Spinal cord (tissue), 10 donors: ENCODE data around the gene MYO5B. TPM values are rescaled to one million over a fixed set of nuclear protein-coding genes. Genes with fewer than 3 reads are reported as not detected.
A peak's percentile ranks its signal among the peaks of the same experiment; 100 is the strongest.

ENCODE experiments used
- DNase-seq, 6 donors: peaks; one replicate each; pipeline versions ENCODE4 v3.0.0 to v3.0.0-alpha.2; 2013 to 2015; ENCODE audit warnings: low spot score in 6 of 6, low read depth in 4 of 6
- H3K27ac ChIP-seq: one replicate; pipeline ENCODE4 v1.5.1; 2013; ENCODE audit warnings: low read depth, low read length, control low read depth
- H3K27me3 ChIP-seq: one replicate; pipeline ENCODE4 v1.6.1; 2013; ENCODE audit warnings: low read length; ENCODE audit not compliant: control insufficient read depth, insufficient read depth
- H3K36me3 ChIP-seq: one replicate; pipeline ENCODE4 v1.6.1; 2013; ENCODE audit warnings: low read length; ENCODE audit not compliant: control insufficient read depth, insufficient read depth
- H3K4me1 ChIP-seq: one replicate; pipeline ENCODE4 v1.6.1; 2013; ENCODE audit warnings: low read length; ENCODE audit not compliant: control insufficient read depth, insufficient read depth
- H3K4me3 ChIP-seq: one replicate; pipeline ENCODE4 v1.5.1; 2013; ENCODE audit warnings: low read depth, low read length, control low read depth
- H3K9me3 ChIP-seq: one replicate; pipeline ENCODE4 v1.6.1; 2013; ENCODE audit warnings: low read length; ENCODE audit not compliant: control insufficient read depth, insufficient read depth
- WGBS: methylation state at CpG from one replicate; pipeline ENCODE4 v1.1.5; 2013; ENCODE audit warnings: missing lambda C conversion rate; ENCODE audit not compliant: insufficient coverage; 5-methylcytosine and 5-hydroxymethylcytosine counted together
- polyA plus RNA-seq, 2 donors: library from polyadenylated mRNA; unstranded; fragments of 120-200 nt; gene quantifications; one replicate each; pipeline ENCODE4 v1.2.1, GENCODE V29; 2013; ENCODE audit not compliant: insufficient read length in 2 of 2
- total RNA-seq, 2 donors: library from RNA; depleted of rRNA in 1 of 2; stranded (reverse); fragments of 120-200 nt in 1 of 2; fragments of >200 nt in 1 of 2; gene quantifications; one replicate each; pipeline versions ENCODE4 v1.2.3 to v1.2.4, GENCODE V29; 2013 to 2014
- donor health status: healthy.

Gene MYO5B
- total and polyA plus RNA-seq, 4 donors = 2.6 to 8.0 (median 4.5) TPM

GRCh38 chr18:50203801-50204604 lies 9.1 kb upstream of the MYO5B start:
- Histone ChIP-seq H3K36me3 (no peaks in the 10 kb centered on the region), H3K27ac (no peak overlapping the region), H3K27me3 (peaks cover 10% of the 10 kb centered on the region), H3K4me3 (no peak overlapping the region), H3K9me3 (no peaks in the 10 kb centered on the region), H3K4me1 (peaks cover 5% of the 10 kb centered on the region)
- 0% methylated on average over 5 of the region's 24 CpGs for WGBS
- DNase-seq = peak; percentile 24 to 93 (median 59)

- Histone ChIP-seq H3K4me3 (no peak overlapping the region), H3K36me3 (no peaks in the 10 kb centered on the region), H3K4me1 (peaks cover 5% of the 10 kb centered on the region), H3K27ac (no peak overlapping the region), H3K9me3 (no peaks in the 10 kb centered on the region), H3K27me3 (peaks cover 18% of the 10 kb centered on the region)
- no CpG with 5 or more reads among the region's 1 CpG for WGBS
- DNase-seq = no peak
Observed at GRCh38 chr18:50201476-50202018, 6.6 kb upstream of the MYO5B start.

GRCh38 chr18:50199921-50200320 lies 5.0 kb upstream of the MYO5B start:
- no peaks in the 10 kb centered on the region for H3K36me3 ChIP-seq
- no peak for DNase-seq
- peaks cover 32% of the 10 kb centered on the region for H3K27me3 ChIP-seq
- no peaks in the 10 kb centered on the region for H3K9me3 ChIP-seq
- no peak overlapping the region for H3K4me3 ChIP-seq
- peaks cover 10% of the 10 kb centered on the region for H3K4me1 ChIP-seq
- WGBS = 90% methylated on average over 1 of the region's 1 CpG
- no peak overlapping the region for H3K27ac ChIP-seq

GRCh38 chr18:50199346-50199855 lies 4.5 kb upstream of the MYO5B start:
- H3K9me3 ChIP-seq = no peaks in the 10 kb centered on the region
- no peak overlapping the region for H3K4me3 ChIP-seq
- peaks cover 12% of the 10 kb centered on the region for H3K4me1 ChIP-seq
- H3K36me3 ChIP-seq = no peaks in the 10 kb centered on the region
- H3K27ac ChIP-seq = no peak overlapping the region
- no CpG with 5 or more reads among the region's 5 CpGs for WGBS
- H3K27me3 ChIP-seq = peaks cover 33% of the 10 kb centered on the region
- DNase-seq = no peak

GRCh38 chr18:50196261-50196660 lies 1.3 kb upstream of the MYO5B start:
- 100% methylated on average over 2 of the region's 3 CpGs for WGBS

GRCh38 chr18:50195689-50196088 lies 742 bp upstream of the MYO5B start:
- DNase-seq = no peak
- H3K4me3 ChIP-seq = no peak overlapping the region
- H3K27ac ChIP-seq = no peak overlapping the region
- H3K36me3 ChIP-seq = no peaks in the 10 kb centered on the region
- WGBS = 43% methylated on average over 9 of the region's 10 CpGs
- H3K27me3 ChIP-seq = peaks cover 60% of the 10 kb centered on the region
- peaks cover 21% of the 10 kb centered on the region for H3K4me1 ChIP-seq
- H3K9me3 ChIP-seq = no peaks in the 10 kb centered on the region

More at GRCh38 chr18:50196261-50196660, 1.3 kb upstream of the MYO5B start:
- Histone ChIP-seq H3K27me3 (peaks cover 57% of the 10 kb centered on the region), H3K9me3 (no peaks in the 10 kb centered on the region), H3K27ac (no peak overlapping the region), H3K4me3 (no peak overlapping the region), H3K4me1 (peaks cover 21% of the 10 kb centered on the region), H3K36me3 (no peaks in the 10 kb centered on the region)
- no peak for DNase-seq

GRCh38 chr18:50193796-50194630 lies 934 bp downstream of the MYO5B start:
- Histone ChIP-seq H3K27me3 (peaks cover 64% of the 10 kb centered on the region), H3K36me3 (no peaks in the 10 kb centered on the region), H3K9me3 (no peaks in the 10 kb centered on the region), H3K27ac (no peak overlapping the region), H3K4me3 (peak overlapping the region; percentile 24), H3K4me1 (peaks cover 21% of the 10 kb centered on the region)
- DNase-seq = peak in 1 of 6 donors; percentile 41
- WGBS = under 1% methylated on average over 63 of the region's 68 CpGs

- Histone ChIP-seq H3K4me1 (peaks cover 21% of the 10 kb centered on the region), H3K9me3 (no peaks in the 10 kb centered on the region), H3K4me3 (no peak overlapping the region), H3K27me3 (peaks cover 67% of the 10 kb centered on the region), H3K36me3 (no peaks in the 10 kb centered on the region), H3K27ac (no peak overlapping the region)
- DNase-seq = no peak
- WGBS = 8% methylated on average over 25 of the region's 31 CpGs
Observed at GRCh38 chr18:50192995-50193795, 1.8 kb downstream of the MYO5B start.

- Histone ChIP-seq H3K27me3 (peaks cover 52% of the 10 kb centered on the region), H3K27ac (no peak overlapping the region)
Observed at GRCh38 chr18:50190926-50191325, 4.0 kb downstream of the MYO5B start.

More at GRCh38 chr18:50190926-50191325, 4.0 kb downstream of the MYO5B start:
- Histone ChIP-seq H3K4me3 (no peak overlapping the region), H3K36me3 (no peaks in the 10 kb centered on the region), H3K9me3 (no peaks in the 10 kb centered on the region), H3K4me1 (peaks cover 21% of the 10 kb centered on the region)
- WGBS = no CpG with 5 or more reads among the region's 1 CpG
- no peak for DNase-seq
